GM23338 (cell line): ENCODE data around the gene PLCD4. TPM values are rescaled to one million over a fixed set of nuclear protein-coding genes. Genes with fewer than 3 reads are reported as not detected.

Experiments
- ATAC-seq: fragments of 200-7000 bp; cut with Tn5 transposase; 3 replicates; pipeline ENCODE4 v1.9.1; 2020
- DNase-seq: peaks from one replicate; pipeline ENCODE4 v3.0.0-alpha.2; 2015; ENCODE audit warnings: low spot score
- H2AFZ ChIP-seq: fragments of 200-600 bp; sonication (generic); 2 replicates; pipeline ENCODE4 v1.8.0; 2016; ENCODE audit warnings: antibody characterized with exemption, mild to moderate bottlenecking, moderate library complexity
- H3F3A ChIP-seq: fragments of 200-600 bp; sonication (generic); replicated peaks from 2 replicates; pipeline ENCODE4 v1.8.0; 2017; ENCODE audit warnings: antibody characterized with exemption, mixed run types, low read depth
- H3K27ac ChIP-seq: fragments of 200-600 bp; sonication (generic); 2 replicates; pipeline ENCODE4 v1.6.1; 2016; ENCODE audit warnings: low read depth
- H3K27me3 ChIP-seq: fragments of 200-600 bp; sonication (generic); 2 replicates; pipeline ENCODE4 v1.8.0; 2016; ENCODE audit warnings: mild to moderate bottlenecking, mixed run types, moderate library complexity; ENCODE audit not compliant: insufficient read depth
- H3K36me3 ChIP-seq: fragments of 200-600 bp; sonication (generic); 2 replicates; pipeline ENCODE4 v1.8.0; 2016; ENCODE audit warnings: mild to moderate bottlenecking; ENCODE audit not compliant: insufficient read depth
- H3K4me1 ChIP-seq: fragments of 200-600 bp; sonication (generic); 2 replicates; pipeline ENCODE4 v1.8.0; 2016; ENCODE audit warnings: mild to moderate bottlenecking, moderate library complexity; ENCODE audit not compliant: insufficient read depth
- H3K4me2 ChIP-seq: fragments of 200-600 bp; sonication (generic); 2 replicates; pipeline ENCODE4 v1.7.1; 2017; ENCODE audit warnings: mixed run types
- H3K4me3 ChIP-seq: fragments of 200-600 bp; sonication (generic); 2 replicates; pipeline ENCODE4 v1.6.1; 2016; ENCODE audit warnings: mixed run types
- H3K79me2 ChIP-seq: fragments of 200-600 bp; sonication (generic); replicated peaks from 2 replicates; pipeline ENCODE4 v1.8.0; 2017; ENCODE audit warnings: mild to moderate bottlenecking; ENCODE audit not compliant: insufficient read depth
- H3K9me2 ChIP-seq: fragments of 200-600 bp; sonication (generic); 2 replicates; pipeline ENCODE4 v1.8.0; 2017; ENCODE audit not compliant: insufficient read depth
- H4K20me1 ChIP-seq: fragments of 200-600 bp; sonication (generic); replicated peaks from 2 replicates; pipeline ENCODE4 v1.8.0; 2017; ENCODE audit warnings: mild to moderate bottlenecking; ENCODE audit not compliant: insufficient read depth
- H3K27ac Mint-ChIP-seq: 2 replicates; pipeline ENCODE4 v1.8.0; 2020; ENCODE audit warnings: inconsistent platforms, mild to moderate bottlenecking, moderate library complexity, mixed read lengths
- H3K27me3 Mint-ChIP-seq: 3 replicates; pipeline ENCODE4 v1.8.0; 2022; ENCODE audit warnings: low read depth, mild to moderate bottlenecking, moderate library complexity, mixed read lengths, inconsistent platforms; ENCODE audit not compliant: insufficient read depth, poor library complexity
- H3K36me3 Mint-ChIP-seq: 3 replicates; pipeline ENCODE4 v1.8.0; 2021; ENCODE audit warnings: low read depth, mild to moderate bottlenecking, inconsistent platforms, moderate library complexity, mixed read lengths
- H3K4me1 Mint-ChIP-seq: 3 replicates; pipeline ENCODE4 v1.8.0; 2020; ENCODE audit warnings: mild to moderate bottlenecking, inconsistent platforms, mixed read lengths
- H3K4me3 Mint-ChIP-seq: 3 replicates; pipeline ENCODE4 v1.8.0; 2021; ENCODE audit warnings: moderate library complexity, mild to moderate bottlenecking, inconsistent platforms, mixed read lengths
- H3K9me3 Mint-ChIP-seq: 3 replicates; pipeline ENCODE4 v1.8.0; 2020; ENCODE audit warnings: moderate library complexity, mild to moderate bottlenecking, inconsistent platforms, mixed read lengths
- CREB1 ChIP-seq: fragments of 250-450 bp; sonication (Bioruptor Pico); IDR thresholded peaks from 2 replicates; pipeline ENCODE4 v1.5.0; 2020; ENCODE audit warnings: low read depth, mild to moderate bottlenecking, moderate library complexity
- EZH2 ChIP-seq: fragments of 200-600 bp; sonication (generic); IDR thresholded peaks from one replicate; pipeline ENCODE4 v1.8.0; 2017; ENCODE audit warnings: antibody characterized with exemption, mild to moderate bottlenecking, low read depth; ENCODE audit not compliant: unreplicated experiment
- EZH2phosphoT487 ChIP-seq: fragments of 200-600 bp; sonication (generic); IDR thresholded peaks from one replicate; pipeline ENCODE4 v1.8.1; 2018; ENCODE audit warnings: antibody characterized with exemption; ENCODE audit not compliant: unreplicated experiment
- JUNB ChIP-seq: IDR thresholded peaks from one replicate; pipeline ENCODE4 v1.6.1; 2016; ENCODE audit warnings: antibody characterized with exemption; ENCODE audit not compliant: unreplicated experiment
- NANOG ChIP-seq: IDR thresholded peaks from 2 replicates; pipeline ENCODE4 v1.6.1; 2016; ENCODE audit warnings: antibody characterized with exemption, borderline replicate concordance
- POLR2AphosphoS5 ChIP-seq: IDR thresholded peaks from 2 replicates; pipeline ENCODE4 v1.6.1; 2016; ENCODE audit warnings: antibody characterized with exemption, low read depth
- STAT1 ChIP-seq: IDR thresholded peaks from one replicate; pipeline ENCODE4 v1.6.1; 2016; ENCODE audit warnings: antibody characterized with exemption; ENCODE audit not compliant: unreplicated experiment
- ZNF114 ChIP-seq: fragments of 250-450 bp; sonication (Bioruptor Pico); IDR thresholded peaks from 2 replicates; pipeline ENCODE4 v1.5.0; 2020; ENCODE audit warnings: mild to moderate bottlenecking, moderate library complexity
- ZNF331 ChIP-seq: fragments of 250-450 bp; sonication (Bioruptor Pico); IDR thresholded peaks from 2 replicates; pipeline ENCODE4 v1.5.0; 2020; ENCODE audit warnings: low read depth, mild to moderate bottlenecking, moderate library complexity
- polyA plus RNA-seq: library from polyadenylated mRNA; unstranded; fragments of >200 nt; fragmentation: Nextera tagmentation; extraction: Ambion mirVana; gene quantifications from 2 replicates; pipeline ENCODE4 v1.2.1, GENCODE V29; 2016
- total RNA-seq: library from RNA; depleted of rRNA; stranded (reverse); fragments of >200 nt; shearing (Covaris generic); gene quantifications from 2 replicates; pipeline ENCODE4 v1.2.3, GENCODE V29; 2014
- TF ChIP-seq, protein P1 (sequence below), 2 experiments: fragments of 200-600 bp in 1 of 2; sonication (generic) in 1 of 2; conservative IDR thresholded peaks; 2 replicates each; pipeline versions ENCODE4 v1.5.1 to v1.6.1; 2016 to 2017; ENCODE audit warnings: antibody characterized with exemption in 2 of 2, low read depth in 2 of 2, mild to moderate bottlenecking in 2 of 2, moderate library complexity in 1 of 2
- TF ChIP-seq, protein P2 (sequence below): IDR thresholded peaks from 2 replicates; pipeline ENCODE4 v1.6.1; 2016; ENCODE audit warnings: antibody characterized with exemption
- TF ChIP-seq, protein P3 (sequence below): IDR thresholded peaks from one replicate; pipeline ENCODE4 v1.6.1; 2018; ENCODE audit warnings: antibody characterized with exemption; ENCODE audit not compliant: unreplicated experiment

PLCD4 gene
- total and polyA plus RNA-seq, 2 experiments from 2014 or later = 0.80 to 1.3 TPM

DNA sequence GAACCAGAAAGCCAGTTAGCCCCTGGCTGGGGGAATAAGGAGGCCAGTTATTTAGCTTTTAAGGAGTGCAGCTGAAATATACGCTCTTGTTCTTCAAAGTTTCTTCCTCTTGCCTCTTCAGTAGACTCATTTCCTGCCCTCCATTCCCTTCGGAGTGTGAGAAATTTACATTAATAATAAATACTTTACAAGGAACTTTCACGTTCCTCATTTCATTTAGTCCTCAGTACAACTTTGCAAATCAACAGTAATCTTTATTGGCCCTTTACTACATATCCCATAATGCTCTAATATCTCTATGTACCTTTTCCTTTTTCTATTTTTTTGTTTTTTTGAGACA lies 15.6 kb downstream of the PLCD4 start:
- Histone ChIP-seq H4K20me1 (no peaks in the 10 kb centered on the region), H3K4me3 (no peak overlapping the region), H3K79me2 (no peaks in the 10 kb centered on the region), H3K27me3 (no peaks in the 10 kb centered on the region), H3K4me1 (no peaks in the 10 kb centered on the region), H2AFZ (peak overlapping the region; percentile 93; the same call in 1 of the 2 replicates), H3K4me2 (no peak overlapping the region), H3K9me2 (no peaks in the 10 kb centered on the region), H3K36me3 (no peaks in the 10 kb centered on the region), H3F3A (no peaks in the 10 kb centered on the region), H3K27ac (no peak overlapping the region)
- Mint-ChIP-seq H3K4me1 (peaks cover 2% of the 10 kb centered on the region; the same call in 1 of the 3 replicates), H3K27ac (no peak overlapping the region), H3K27me3 (peaks cover 6% of the 10 kb centered on the region), H3K4me3 (no peak overlapping the region), H3K36me3 (no peaks in the 10 kb centered on the region), H3K9me3 (no peaks in the 10 kb centered on the region)
- ATAC-seq (no peak), DNase-seq (no peak)
- TF ChIP-seq, protein P1, sequence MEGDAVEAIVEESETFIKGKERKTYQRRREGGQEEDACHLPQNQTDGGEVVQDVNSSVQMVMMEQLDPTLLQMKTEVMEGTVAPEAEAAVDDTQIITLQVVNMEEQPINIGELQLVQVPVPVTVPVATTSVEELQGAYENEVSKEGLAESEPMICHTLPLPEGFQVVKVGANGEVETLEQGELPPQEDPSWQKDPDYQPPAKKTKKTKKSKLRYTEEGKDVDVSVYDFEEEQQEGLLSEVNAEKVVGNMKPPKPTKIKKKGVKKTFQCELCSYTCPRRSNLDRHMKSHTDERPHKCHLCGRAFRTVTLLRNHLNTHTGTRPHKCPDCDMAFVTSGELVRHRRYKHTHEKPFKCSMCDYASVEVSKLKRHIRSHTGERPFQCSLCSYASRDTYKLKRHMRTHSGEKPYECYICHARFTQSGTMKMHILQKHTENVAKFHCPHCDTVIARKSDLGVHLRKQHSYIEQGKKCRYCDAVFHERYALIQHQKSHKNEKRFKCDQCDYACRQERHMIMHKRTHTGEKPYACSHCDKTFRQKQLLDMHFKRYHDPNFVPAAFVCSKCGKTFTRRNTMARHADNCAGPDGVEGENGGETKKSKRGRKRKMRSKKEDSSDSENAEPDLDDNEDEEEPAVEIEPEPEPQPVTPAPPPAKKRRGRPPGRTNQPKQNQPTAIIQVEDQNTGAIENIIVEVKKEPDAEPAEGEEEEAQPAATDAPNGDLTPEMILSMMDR (conservative IDR thresholded peaks at IDR 0.05; ENCODE audit: low read depth in 2 of 2) = no peak
- no peak for TF ChIP-seq STAT1
- TF ChIP-seq, protein P2, sequence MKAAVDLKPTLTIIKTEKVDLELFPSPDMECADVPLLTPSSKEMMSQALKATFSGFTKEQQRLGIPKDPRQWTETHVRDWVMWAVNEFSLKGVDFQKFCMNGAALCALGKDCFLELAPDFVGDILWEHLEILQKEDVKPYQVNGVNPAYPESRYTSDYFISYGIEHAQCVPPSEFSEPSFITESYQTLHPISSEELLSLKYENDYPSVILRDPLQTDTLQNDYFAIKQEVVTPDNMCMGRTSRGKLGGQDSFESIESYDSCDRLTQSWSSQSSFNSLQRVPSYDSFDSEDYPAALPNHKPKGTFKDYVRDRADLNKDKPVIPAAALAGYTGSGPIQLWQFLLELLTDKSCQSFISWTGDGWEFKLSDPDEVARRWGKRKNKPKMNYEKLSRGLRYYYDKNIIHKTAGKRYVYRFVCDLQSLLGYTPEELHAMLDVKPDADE = no peak
- TF ChIP-seq POLR2AphosphoS5 = no peak
- TF ChIP-seq ZNF114 (CRISPR knock-in tag) = no peak
- TF ChIP-seq EZH2 = no peak
- TF ChIP-seq EZH2phosphoT487 = no peak
- no peak for TF ChIP-seq CREB1 (CRISPR knock-in tag)
- no peak for TF ChIP-seq ZNF331 (CRISPR knock-in tag)
- TF ChIP-seq NANOG = no peak
- TF ChIP-seq JUNB = no peak
- TF ChIP-seq, protein P3, sequence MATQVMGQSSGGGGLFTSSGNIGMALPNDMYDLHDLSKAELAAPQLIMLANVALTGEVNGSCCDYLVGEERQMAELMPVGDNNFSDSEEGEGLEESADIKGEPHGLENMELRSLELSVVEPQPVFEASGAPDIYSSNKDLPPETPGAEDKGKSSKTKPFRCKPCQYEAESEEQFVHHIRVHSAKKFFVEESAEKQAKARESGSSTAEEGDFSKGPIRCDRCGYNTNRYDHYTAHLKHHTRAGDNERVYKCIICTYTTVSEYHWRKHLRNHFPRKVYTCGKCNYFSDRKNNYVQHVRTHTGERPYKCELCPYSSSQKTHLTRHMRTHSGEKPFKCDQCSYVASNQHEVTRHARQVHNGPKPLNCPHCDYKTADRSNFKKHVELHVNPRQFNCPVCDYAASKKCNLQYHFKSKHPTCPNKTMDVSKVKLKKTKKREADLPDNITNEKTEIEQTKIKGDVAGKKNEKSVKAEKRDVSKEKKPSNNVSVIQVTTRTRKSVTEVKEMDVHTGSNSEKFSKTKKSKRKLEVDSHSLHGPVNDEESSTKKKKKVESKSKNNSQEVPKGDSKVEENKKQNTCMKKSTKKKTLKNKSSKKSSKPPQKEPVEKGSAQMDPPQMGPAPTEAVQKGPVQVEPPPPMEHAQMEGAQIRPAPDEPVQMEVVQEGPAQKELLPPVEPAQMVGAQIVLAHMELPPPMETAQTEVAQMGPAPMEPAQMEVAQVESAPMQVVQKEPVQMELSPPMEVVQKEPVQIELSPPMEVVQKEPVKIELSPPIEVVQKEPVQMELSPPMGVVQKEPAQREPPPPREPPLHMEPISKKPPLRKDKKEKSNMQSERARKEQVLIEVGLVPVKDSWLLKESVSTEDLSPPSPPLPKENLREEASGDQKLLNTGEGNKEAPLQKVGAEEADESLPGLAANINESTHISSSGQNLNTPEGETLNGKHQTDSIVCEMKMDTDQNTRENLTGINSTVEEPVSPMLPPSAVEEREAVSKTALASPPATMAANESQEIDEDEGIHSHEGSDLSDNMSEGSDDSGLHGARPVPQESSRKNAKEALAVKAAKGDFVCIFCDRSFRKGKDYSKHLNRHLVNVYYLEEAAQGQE = no peak
